Erythroblast (primary cell): ENCODE data around the gene R3HDM4.

Source experiments
- DNase-seq, 2 experiments: peaks; one replicate each; lab custom pipeline; 2025; lab: John Stamatoyannopoulos, UW
- GATA1 ChIP-seq: IDR thresholded peaks from 2 replicates; pipeline ENCODE4 v1.6.1; 2011; ENCODE audit warnings: low read depth, mild to moderate bottlenecking, control low read depth, low read length, moderate library complexity
- POLR2A ChIP-seq: IDR thresholded peaks from 2 replicates; pipeline ENCODE4 v1.6.1; 2011; ENCODE audit warnings: mild to moderate bottlenecking, low read length

The R3HDM4 gene

GRCh38 chr19:941292-942132 is 28.5 kb upstream of the R3HDM4 start:
- DNase-seq: no peak

GRCh38 chr19:940591-941291 is 27.7 kb upstream of the R3HDM4 start:
- no peak for TF ChIP-seq GATA1
- peak; percentile 62 for TF ChIP-seq POLR2A
- DNase-seq: no peak

More at GRCh38 chr19:941292-942132, 28.5 kb upstream of the R3HDM4 start:
- TF ChIP-seq POLR2A: no peak
- TF ChIP-seq GATA1: no peak

- no peak for DNase-seq
- TF ChIP-seq GATA1: no peak
- TF ChIP-seq POLR2A: no peak
Observed at GRCh38 chr19:939922-940321, 26.9 kb upstream of the R3HDM4 start.

GRCh38 chr19:939439-939838 is 26.4 kb upstream of the R3HDM4 start:
- no peak for TF ChIP-seq POLR2A
- TF ChIP-seq GATA1: no peak
- DNase-seq: no peak

- TF ChIP-seq POLR2A (no peak), GATA1 (no peak)
- no peak for DNase-seq
Observed at GRCh38 chr19:938233-938923, 25.4 kb upstream of the R3HDM4 start.

DNA sequence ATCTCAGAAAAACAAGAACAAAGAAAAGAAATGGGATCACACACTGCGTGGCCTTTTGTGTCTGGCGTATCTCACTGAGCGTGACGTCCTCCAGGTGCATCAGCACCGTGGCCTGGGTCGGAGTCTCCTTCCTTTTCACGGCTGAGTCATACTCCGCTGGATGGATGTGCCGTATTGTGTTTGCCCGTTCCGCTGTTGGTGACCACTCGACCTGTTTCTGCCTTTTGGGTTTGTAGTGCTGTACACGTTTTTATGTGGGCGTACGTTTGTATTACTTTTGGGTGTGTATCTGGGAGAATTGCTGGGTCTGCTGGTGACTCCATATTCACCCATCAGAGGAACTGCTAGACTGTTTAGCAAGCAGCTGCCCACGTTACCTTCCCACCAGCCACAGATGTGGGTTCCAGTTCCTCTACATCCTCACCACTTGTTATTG is 24.3 kb upstream of the R3HDM4 start:
- no peak for DNase-seq
- no peak for TF ChIP-seq POLR2A
- no peak for TF ChIP-seq GATA1

DNA sequence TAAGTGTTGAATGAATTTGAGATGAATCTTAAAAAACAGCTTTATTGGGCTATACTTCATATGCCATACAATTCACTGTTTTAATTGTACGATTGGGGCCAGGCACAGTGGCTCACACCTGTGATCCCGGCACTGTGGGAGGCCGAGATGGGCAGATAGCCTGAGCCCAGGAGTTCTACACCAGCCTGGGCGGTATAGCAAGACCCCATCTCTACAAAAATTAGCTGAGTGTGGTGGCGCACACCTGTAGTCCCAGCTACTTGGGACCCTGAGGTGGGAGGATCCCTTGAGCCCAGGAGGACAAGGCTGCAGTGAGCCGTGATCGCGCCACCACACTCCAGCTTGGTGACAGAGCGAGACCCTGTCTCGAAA is 23.1 kb upstream of the R3HDM4 start:
- TF ChIP-seq POLR2A (no peak), GATA1 (no peak)
- DNase-seq: no peak

- DNase-seq: peak in 1 of 2 experiments; percentile 40
- no peak for TF ChIP-seq GATA1
- TF ChIP-seq POLR2A: no peak
Observed at GRCh38 chr19:934865-935479, 22.0 kb upstream of the R3HDM4 start.

DNA sequence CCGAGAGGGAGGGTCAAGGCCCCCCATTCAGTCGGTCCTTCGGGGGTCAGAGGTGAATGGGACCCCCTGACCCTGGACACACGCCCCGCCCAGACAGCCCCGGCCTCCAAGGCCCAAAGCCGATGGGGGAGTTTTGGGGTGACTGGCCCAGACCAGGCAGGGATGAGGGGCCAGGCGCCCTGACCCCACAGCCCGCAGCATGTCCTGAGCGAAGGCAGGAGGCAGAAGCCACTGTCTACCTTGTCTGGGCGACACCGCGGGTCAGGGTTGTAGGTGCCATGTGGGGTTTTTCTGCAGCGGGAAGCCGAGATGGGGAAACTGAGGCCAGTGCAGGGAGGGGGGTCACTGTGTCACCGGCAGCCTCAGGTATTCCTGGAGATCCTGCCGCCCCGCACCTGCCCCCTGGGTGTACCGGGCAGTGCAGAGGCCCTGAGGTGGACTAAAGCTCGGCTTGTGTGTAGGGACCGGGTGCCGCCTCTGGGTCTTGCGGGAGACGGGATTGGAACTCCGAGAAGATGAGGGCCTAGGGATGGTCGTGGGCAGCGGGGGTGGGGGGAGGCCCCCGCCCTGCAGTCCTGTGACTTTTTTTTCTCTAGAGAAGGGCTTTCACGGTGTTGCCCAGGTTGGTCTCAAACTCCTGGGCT is 21.3 kb upstream of the R3HDM4 start:
- no peak for DNase-seq
- TF ChIP-seq POLR2A: no peak
- TF ChIP-seq GATA1: no peak

DNA sequence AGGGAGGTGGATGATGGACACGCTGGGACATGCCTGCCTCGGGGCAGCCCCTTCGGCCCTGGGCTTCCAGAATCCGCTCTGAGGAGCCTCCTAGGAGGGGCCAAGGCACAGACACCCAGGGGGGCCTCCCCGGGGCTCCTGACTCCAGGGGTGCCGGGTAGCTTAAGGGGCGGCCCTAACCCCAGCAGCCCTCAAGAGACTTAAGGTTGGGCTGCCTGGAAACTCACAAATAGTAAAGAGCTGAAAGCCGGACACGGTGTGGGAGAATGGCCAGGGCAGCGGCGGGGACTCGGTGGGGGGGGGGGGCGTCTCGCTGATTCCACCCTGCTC is 20.5 kb upstream of the R3HDM4 start:
- DNase-seq: no peak
- TF ChIP-seq POLR2A (no peak), GATA1 (no peak)

- no peak for TF ChIP-seq GATA1
- TF ChIP-seq POLR2A: no peak
- no peak for DNase-seq
Observed at GRCh38 chr19:932648-933552, 19.9 kb upstream of the R3HDM4 start.

DNA sequence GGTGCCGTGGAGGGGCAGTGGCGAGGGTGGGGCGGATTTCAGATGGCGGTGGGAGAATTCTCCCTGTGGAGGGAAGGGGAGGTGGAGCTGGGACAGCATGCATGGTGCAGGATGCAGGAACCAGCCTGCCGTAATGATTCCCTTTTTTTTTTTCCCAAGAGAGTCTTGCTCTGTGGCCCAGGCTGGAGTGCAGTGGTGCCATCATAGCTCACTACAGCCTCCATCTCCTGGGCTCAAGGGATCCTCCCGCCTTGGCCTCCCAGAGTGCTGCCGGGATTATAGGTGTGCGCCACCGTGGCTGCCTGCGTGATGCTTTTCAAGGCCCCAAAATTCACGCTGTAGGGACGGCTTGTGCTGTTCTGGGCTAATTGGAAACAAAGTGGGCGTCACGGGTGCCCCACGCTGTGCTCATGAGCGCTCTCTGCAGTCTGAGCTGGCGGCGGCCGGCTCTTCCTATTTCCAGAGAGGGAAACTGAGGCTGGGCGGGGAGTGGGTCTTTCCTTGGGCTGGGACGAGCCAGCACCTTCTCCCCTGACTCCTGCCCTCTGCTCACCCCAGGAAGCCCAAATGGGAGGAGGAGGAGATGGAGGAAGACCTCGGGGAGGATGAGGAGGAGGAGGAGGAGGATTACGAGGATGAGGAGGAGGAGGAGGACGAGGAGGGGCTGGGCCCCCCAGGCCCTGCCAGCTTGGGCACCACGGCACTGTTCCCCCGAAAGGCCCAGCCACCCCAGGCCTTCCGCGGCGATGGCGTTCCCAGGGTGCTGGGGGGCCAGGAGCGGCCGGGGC is 19.0 kb upstream of the R3HDM4 start:
- no peak for TF ChIP-seq POLR2A
- no peak for DNase-seq
